A549 (cell line): ENCODE results near the gene PAPPA2. TPM values are rescaled to one million over a fixed set of nuclear protein-coding genes. Genes with fewer than 3 reads are reported as not detected.

ENCODE experiments used
- ATAC-seq, 2 experiments: fragments of 200-7000 bp in 1 of 2; fragments of >200 bp in 1 of 2; cut with Nextera tagmentation in 1 of 2; cut with Tn5 transposase in 1 of 2; 3 replicates each; pipeline versions ENCODE4 v1.8.0 to v1.9.1; 2018 to 2020; ENCODE audit warnings: mild to moderate bottlenecking in 1 of 2, moderate library complexity in 1 of 2
- CTCF ChIA-PET: fragments of 300-600 bp; sonication (Branson Sonifier 250); formaldehyde crosslinking; extraction: SDS; loops from one replicate; lab custom pipeline; 2021; ENCODE audit warnings: antibody characterized with exemption, inconsistent platforms; lab: Yijun Ruan, JAX
- POLR2A ChIA-PET: fragments of 350-600 bp; formaldehyde crosslinking; extraction: SDS; loops from one replicate; lab custom pipeline; 2021; ENCODE audit warnings: antibody characterized with exemption, inconsistent platforms; lab: Yijun Ruan, JAX
- DNase-seq, 2 experiments: peaks; one replicate each; pipeline versions ENCODE4 v3.0.0 to v3.0.0-alpha.2; 2011 to 2016; ENCODE audit warnings: low read depth in 1 of 2, low spot score in 1 of 2
- FAIRE-seq: peaks from 2 replicates; lab custom pipeline; 2011; peaks lifted over from hg19 to GRCh38; lab: Jason Lieb, UNC
- H3K27ac ChIP-seq, 2 experiments: fragments of >200 bp; sonication (Bioruptor Twin); formaldehyde crosslinking; 3 replicates each; pipeline ENCODE4 v1.5.1; 2016 to 2017
- H3K4me1 ChIP-seq: fragments of >200 bp; sonication (Bioruptor Twin); formaldehyde crosslinking; 3 replicates; pipeline ENCODE4 v1.6.1; 2016
- H3K4me2 ChIP-seq: fragments of >200 bp; sonication (Bioruptor Twin); formaldehyde crosslinking; 3 replicates; pipeline ENCODE4 v1.6.1; 2016
- H3K4me3 ChIP-seq: fragments of >200 bp; sonication (Bioruptor Twin); formaldehyde crosslinking; 3 replicates; pipeline ENCODE4 v1.5.1; 2016
- H3K9me3 ChIP-seq: fragments of >200 bp; sonication (Bioruptor Twin); formaldehyde crosslinking; 3 replicates; pipeline ENCODE4 v1.6.1; 2016
- BCL3 ChIP-seq: fragments of >200 bp; sonication (Bioruptor Twin); formaldehyde crosslinking; IDR thresholded peaks from 3 replicates; pipeline ENCODE4 v1.6.1; 2016
- EHF ChIP-seq: fragments of 250-450 bp; sonication (Bioruptor Pico); IDR thresholded peaks from 2 replicates; pipeline ENCODE4 v1.5.0; 2020; ENCODE audit warnings: mild to moderate bottlenecking
- EHMT2 ChIP-seq: fragments of 200-600 bp; sonication (generic); IDR thresholded peaks from 2 replicates; pipeline ENCODE4 v1.6.1; 2016; ENCODE audit warnings: antibody characterized with exemption, low read depth, mild to moderate bottlenecking, moderate library complexity
- ELK1 ChIP-seq: fragments of 150-350 bp; IDR thresholded peaks from 2 replicates; pipeline ENCODE4 v1.6.1; 2014; ENCODE audit warnings: low read depth, mild to moderate bottlenecking, low read length
- FOSL2 ChIP-seq, 2 experiments: fragments of 450-650 bp in 1 of 2; fragments of >200 bp in 1 of 2; sonication (Bioruptor Twin) in 1 of 2; formaldehyde crosslinking; IDR thresholded peaks; 2 replicates each; pipeline versions ENCODE4 v1.5.0 to v1.6.1; 2016 to 2020; ENCODE audit warnings: mild to moderate bottlenecking in 1 of 2, moderate library complexity in 1 of 2
- HOXB13 ChIP-seq: fragments of 250-450 bp; sonication (Bioruptor Pico); IDR thresholded peaks from 2 replicates; pipeline ENCODE4 v1.5.0; 2020; ENCODE audit warnings: low read depth, mild to moderate bottlenecking, moderate library complexity
- JUNB ChIP-seq: fragments of >200 bp; sonication (Bioruptor Twin); formaldehyde crosslinking; IDR thresholded peaks from 2 replicates; pipeline ENCODE4 v1.6.1; 2016
- MAFK ChIP-seq: fragments of 450-650 bp; IDR thresholded peaks from 2 replicates; pipeline ENCODE4 v1.6.1; 2014; ENCODE audit not compliant: partially characterized antibody
- NFE2L2 ChIP-seq: fragments of 150-350 bp; conservative IDR thresholded peaks from 2 replicates; pipeline ENCODE4 v1.6.1; 2014; ENCODE audit warnings: low read length
- NPAS2 ChIP-seq: fragments of 250-450 bp; sonication (Bioruptor Pico); IDR thresholded peaks from 2 replicates; pipeline ENCODE4 v1.8.0; 2022; ENCODE audit warnings: mild to moderate bottlenecking, moderate library complexity, borderline replicate concordance
- RAD21 ChIP-seq, 2 experiments: fragments of >200 bp in 1 of 2; sonication (Bioruptor Twin) in 1 of 2; formaldehyde crosslinking in 1 of 2; IDR thresholded peaks in 1 of 2; conservative IDR thresholded peaks in 1 of 2; 2 replicates in 1 of 2; 3 replicates in 1 of 2; pipeline ENCODE4 v1.6.1; 2012 to 2018; ENCODE audit warnings: inconsistent platforms in 1 of 2
- SREBF2 ChIP-seq: fragments of 450-650 bp; IDR thresholded peaks from 2 replicates; pipeline ENCODE4 v1.6.1; 2014; ENCODE audit warnings: mild to moderate bottlenecking, moderate library complexity
- WGBS: methylation state at CpG from one replicate; pipeline ENCODE4 v1.1.6; 2017; ENCODE audit errors: missing lambda C conversion rate; 5-methylcytosine and 5-hydroxymethylcytosine counted together
- polyA plus RNA-seq, 4 experiments: library from polyadenylated mRNA; depleted of rRNA in 3 of 4; stranded (reverse); fragments of >200 nt; fragmentation: RNase III in 1 of 4; extraction: RNeasy Plus Mini Kit Qiagen cat#74134 plus additional on column Dnase treatment in 1 of 4; gene quantifications; 2 replicates in 3 of 4; 3 replicates in 1 of 4; pipeline ENCODE4 v1.2.3, GENCODE V29; 2011 to 2017
- TF ChIP-seq, protein P1 (sequence below): fragments of >200 bp; sonication (Bioruptor Twin); formaldehyde crosslinking; IDR thresholded peaks from 2 replicates; pipeline ENCODE4 v1.6.1; 2016
- TF ChIP-seq, protein P2 (sequence below): fragments of 450-650 bp; IDR thresholded peaks from 2 replicates; pipeline ENCODE4 v1.6.1; 2014; ENCODE audit warnings: antibody characterized with exemption
- TF ChIP-seq, protein P3 (sequence below): fragments of 250-450 bp; sonication (Bioruptor Pico); IDR thresholded peaks from 2 replicates; pipeline ENCODE4 v1.5.0; 2020; ENCODE audit warnings: low read depth, mild to moderate bottlenecking, moderate library complexity
- TF ChIP-seq, protein P4 (sequence below): IDR thresholded peaks from 2 replicates; pipeline ENCODE4 v1.6.1; 2012; ENCODE audit warnings: low read depth, borderline replicate concordance

The PAPPA2 gene
- polyA plus RNA-seq, 2 of the 4 experiments (the other 2 are of a cell fraction): 0.03 to 0.72 TPM

GRCh38 chr1:176566004-176566975 lies 103.3 kb downstream of the PAPPA2 start:
- ATAC-seq: no peak; a peak in 1 of 6 replicates
- Histone ChIP-seq H3K9me3 (no peaks in the 10 kb centered on the region), H3K27ac (no peak overlapping the region), H3K4me3 (no peak overlapping the region), H3K4me1 (0 out of 3 replicates have a peak, but pooled peaks cover 5% of the 10 kb centered on the region), H3K4me2 (no peak overlapping the region)
- 0% methylated on average over 2 of the region's 2 CpGs for WGBS
- TF ChIP-seq, protein P1, sequence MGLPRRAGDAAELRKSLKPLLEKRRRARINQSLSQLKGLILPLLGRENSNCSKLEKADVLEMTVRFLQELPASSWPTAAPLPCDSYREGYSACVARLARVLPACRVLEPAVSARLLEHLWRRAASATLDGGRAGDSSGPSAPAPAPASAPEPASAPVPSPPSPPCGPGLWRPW: no peak
- TF ChIP-seq, protein P2, sequence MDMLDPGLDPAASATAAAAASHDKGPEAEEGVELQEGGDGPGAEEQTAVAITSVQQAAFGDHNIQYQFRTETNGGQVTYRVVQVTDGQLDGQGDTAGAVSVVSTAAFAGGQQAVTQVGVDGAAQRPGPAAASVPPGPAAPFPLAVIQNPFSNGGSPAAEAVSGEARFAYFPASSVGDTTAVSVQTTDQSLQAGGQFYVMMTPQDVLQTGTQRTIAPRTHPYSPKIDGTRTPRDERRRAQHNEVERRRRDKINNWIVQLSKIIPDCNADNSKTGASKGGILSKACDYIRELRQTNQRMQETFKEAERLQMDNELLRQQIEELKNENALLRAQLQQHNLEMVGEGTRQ: no peak
- TF ChIP-seq BCL3 (no peak), SREBF2 (no peak), EHMT2 (no peak), ELK1 (no peak), FOSL2 (IDR thresholded peaks at IDR 0.05) (no peak), FOSL2 (CRISPR knock-in tag; IDR thresholded peaks at IDR 0.05) (no peak), NFE2L2 (no peak), HOXB13 (CRISPR knock-in tag) (no peak), RAD21 (conservative IDR thresholded peaks at IDR 0.05 in 1 of 2, IDR thresholded peaks at IDR 0.05 in 1 of 2) (no peak), EHF (CRISPR knock-in tag) (no peak), MAFK (no peak)
- TF ChIP-seq, protein P3, sequence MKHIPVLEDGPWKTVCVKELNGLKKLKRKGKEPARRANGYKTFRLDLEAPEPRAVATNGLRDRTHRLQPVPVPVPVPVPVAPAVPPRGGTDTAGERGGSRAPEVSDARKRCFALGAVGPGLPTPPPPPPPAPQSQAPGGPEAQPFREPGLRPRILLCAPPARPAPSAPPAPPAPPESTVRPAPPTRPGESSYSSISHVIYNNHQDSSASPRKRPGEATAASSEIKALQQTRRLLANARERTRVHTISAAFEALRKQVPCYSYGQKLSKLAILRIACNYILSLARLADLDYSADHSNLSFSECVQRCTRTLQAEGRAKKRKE (CRISPR knock-in tag): no peak
- TF ChIP-seq, protein P4, sequence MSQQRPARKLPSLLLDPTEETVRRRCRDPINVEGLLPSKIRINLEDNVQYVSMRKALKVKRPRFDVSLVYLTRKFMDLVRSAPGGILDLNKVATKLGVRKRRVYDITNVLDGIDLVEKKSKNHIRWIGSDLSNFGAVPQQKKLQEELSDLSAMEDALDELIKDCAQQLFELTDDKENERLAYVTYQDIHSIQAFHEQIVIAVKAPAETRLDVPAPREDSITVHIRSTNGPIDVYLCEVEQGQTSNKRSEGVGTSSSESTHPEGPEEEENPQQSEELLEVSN: no peak
- no peak for FAIRE-seq
- no peak for DNase-seq
- CTCF ChIA-PET: interaction anchor here (0.8 to 1.3 kb wide), 3 partner anchors 42 to 315 kb away, joined by 3 to 4 read pairs (median 3); no protein-coding TSS in a partner anchor
- POLR2A ChIA-PET: no interaction called here

GRCh38 chr1:176567190-176567794 lies 104.3 kb downstream of the PAPPA2 start:
- H3K4me3 ChIP-seq: no peak overlapping the region
- FAIRE-seq: no peak
- POLR2A ChIA-PET: no interaction called here

More at GRCh38 chr1:176567190-176567794, 104.3 kb downstream of the PAPPA2 start:
- DNase-seq: peak in 1 of 2 experiments; percentile 14
- whole genome bisulfite sequencing: 19% methylated on average over 3 of the region's 3 CpGs
- CTCF ChIA-PET: interaction anchor here (0.8 to 1.0 kb wide), 2 partner anchors 43 to 314 kb away, joined by 3 read pairs; no protein-coding TSS in a partner anchor
- no peak for ATAC-seq
- Histone ChIP-seq H3K4me2 (no peak overlapping the region), H3K4me1 (0 out of 3 replicates have a peak, but pooled peaks cover 5% of the 10 kb centered on the region), H3K27ac (no peak overlapping the region), H3K9me3 (no peaks in the 10 kb centered on the region)
- TF ChIP-seq, protein P1: no peak
- no peak for TF ChIP-seq EHMT2
- TF ChIP-seq NPAS2 (CRISPR knock-in tag): no peak
- TF ChIP-seq, protein P4: no peak
- peak; percentile 80 for TF ChIP-seq MAFK
- TF ChIP-seq JUNB: no peak
- TF ChIP-seq FOSL2 (IDR thresholded peaks at IDR 0.05): no peak
- TF ChIP-seq FOSL2 (CRISPR knock-in tag; IDR thresholded peaks at IDR 0.05): peak; percentile 84
- TF ChIP-seq NFE2L2: peak; percentile 65; the same call in 1 of the 2 replicates
